Panc1 (cell line): ENCODE measurements around the gene TAAR6. TPM values are rescaled to one million over a fixed set of nuclear protein-coding genes. Genes with fewer than 3 reads are reported as not detected.

Source experiments
- ATAC-seq: fragments of 200-7000 bp; cut with Tn5 transposase; 2 replicates; pipeline ENCODE4 v1.9.1; 2020; ENCODE audit warnings: mild to moderate bottlenecking, moderate library complexity
- BruUV-seq: library from RNA; stranded (reverse); fragments of 400-500 nt; replicated peaks from 2 replicates; lab custom pipeline; 2021; lab: Mats Ljungman, UMichigan
- CTCF ChIA-PET: fragments of 300-600 bp; sonication (Branson Sonifier 250); formaldehyde crosslinking; loops from one replicate; lab custom pipeline; 2022; ENCODE audit warnings: antibody characterized with exemption; lab: Charles Lee
- POLR2A ChIA-PET: fragments of 300-600 bp; sonication (Branson Sonifier 250); formaldehyde crosslinking; loops from one replicate; lab custom pipeline; 2022; ENCODE audit warnings: antibody characterized with exemption; lab: Charles Lee
- DNase-seq: peaks from one replicate; pipeline ENCODE4 v3.0.0-alpha.2; 2010; ENCODE audit warnings: low read depth, low spot score
- H3K27ac ChIP-seq: 2 replicates; pipeline ENCODE4 v1.5.1; 2011; ENCODE audit warnings: mild to moderate bottlenecking, low read length, inconsistent platforms
- H3K27me3 ChIP-seq: fragments of 200-500 bp; sonication (Bioruptor generic); 2 replicates; pipeline ENCODE4 v1.6.0; 2014; ENCODE audit warnings: low read length, inconsistent platforms; ENCODE audit not compliant: control insufficient read depth, insufficient read depth
- H3K36me3 ChIP-seq: fragments of 200-500 bp; sonication (Bioruptor generic); 2 replicates; pipeline ENCODE4 v1.5.1; 2014; ENCODE audit warnings: inconsistent platforms, mild to moderate bottlenecking, low read length, moderate library complexity; ENCODE audit not compliant: control insufficient read depth, insufficient read depth
- H3K4me1 ChIP-seq: 2 replicates; pipeline ENCODE4 v1.5.1; 2011; ENCODE audit warnings: inconsistent platforms, mild to moderate bottlenecking, low read length, moderate library complexity; ENCODE audit not compliant: control insufficient read depth, insufficient read depth
- H3K4me3 ChIP-seq, 2 experiments: 2 replicates each; pipeline ENCODE4 v1.5.1; 2011 to 2012; ENCODE audit warnings: low read depth in 2 of 2, low read length in 2 of 2, mild to moderate bottlenecking in 2 of 2, inconsistent platforms in 1 of 2, moderate library complexity in 1 of 2
- H3K9me3 ChIP-seq: fragments of 200-500 bp; sonication (Bioruptor generic); 2 replicates; pipeline ENCODE4 v1.5.1; 2014; ENCODE audit warnings: low read depth, mild to moderate bottlenecking, inconsistent platforms, low read length, moderate library complexity; ENCODE audit not compliant: control insufficient read depth, insufficient read depth
- CTCF ChIP-seq: fragments of 450-650 bp; IDR thresholded peaks from 2 replicates; pipeline ENCODE4 v1.5.1; 2017; ENCODE audit warnings: mild to moderate bottlenecking
- POLR2AphosphoS5 ChIP-seq: IDR thresholded peaks from 2 replicates; pipeline ENCODE4 v1.6.1; 2012; ENCODE audit warnings: mild to moderate bottlenecking, low read depth, low read length, moderate library complexity
- REST ChIP-seq, 2 experiments: IDR thresholded peaks; 2 replicates each; pipeline ENCODE4 v1.6.1; 2011 to 2012; ENCODE audit warnings: low read depth in 2 of 2, control low read depth in 1 of 2, low read length in 1 of 2, mild to moderate bottlenecking in 1 of 2, moderate library complexity in 1 of 2; ENCODE audit not compliant: insufficient read depth in 1 of 2
- SIN3A ChIP-seq: IDR thresholded peaks from 2 replicates; pipeline ENCODE4 v1.6.1; 2012; ENCODE audit warnings: low read depth, mild to moderate bottlenecking, low read length, moderate library complexity, borderline replicate concordance; ENCODE audit not compliant: insufficient read depth
- TCF7L2 ChIP-seq: IDR thresholded peaks from 2 replicates; pipeline ENCODE4 v1.6.1; 2011; ENCODE audit warnings: mild to moderate bottlenecking, low read depth, low read length, inconsistent platforms
- in situ Hi-C: cut with HindIII; loops from 2 replicates; pipeline ENCODE4 v1.10.0; 2016; ENCODE audit warnings: low sequenced_read_pairs, low pct_unique_long_range_greater_than_20kb
- intact Hi-C: fragments of 100-400 bp; cut with micrococcal nuclease; formaldehyde crosslinking; loops from one replicate; pipeline ENCODE4 v1.10.0; 2022; ENCODE audit not compliant: unreplicated experiment
- total RNA-seq: library from RNA; stranded (reverse); gene quantifications from one replicate; pipeline ENCODE4 v1.2.1, GENCODE V29; 2021; ENCODE audit not compliant: unreplicated experiment

The TAAR6 gene
- total RNA-seq, 1 experiment from 2014 or later = not detected

GRCh38 chr6:132612449-132613108, 42.5 kb downstream of the TAAR6 start:
- no TSS peak for BruUV-seq
- no peak for TF ChIP-seq POLR2AphosphoS5
- no peak for TF ChIP-seq REST (IDR thresholded peaks at IDR 0.05; ENCODE audit: insufficient read depth in 1 of 2, low read depth in 2 of 2, low read length in 1 of 2)
- no peak for TF ChIP-seq TCF7L2
- no peak for TF ChIP-seq SIN3A
- TF ChIP-seq CTCF = no peak
- no peaks in the 10 kb centered on the region for H3K36me3 ChIP-seq
- DNase-seq (no peak), ATAC-seq (no peak)
- H3K27ac ChIP-seq = no peak overlapping the region
- H3K27me3 ChIP-seq = no peaks in the 10 kb centered on the region; the same call in 1 of the 2 replicates
- H3K4me1 ChIP-seq = no peaks in the 10 kb centered on the region
- CTCF ChIA-PET = no interaction called here
- POLR2A ChIA-PET = no interaction called here
- intact Hi-C loops (no loop called here), in situ Hi-C loops (no loop called here)
- H3K4me3 ChIP-seq = no peak overlapping the region
- H3K9me3 ChIP-seq = no peaks in the 10 kb centered on the region

GRCh38 chr6:132614554-132614953, 44.4 kb downstream of the TAAR6 start:
- Histone ChIP-seq H3K4me3 (peak overlapping the region; percentile 5 to 43; a peak in 3 of 4 replicates), H3K4me1 (no peaks in the 10 kb centered on the region), H3K27ac (no peak overlapping the region), H3K9me3 (no peaks in the 10 kb centered on the region), H3K27me3 (no peaks in the 10 kb centered on the region; the same call in 1 of the 2 replicates), H3K36me3 (no peaks in the 10 kb centered on the region)
- ChIA-PET POLR2A (no interaction called here), CTCF (no interaction called here)
- TF ChIP-seq CTCF (no peak), TCF7L2 (no peak), REST (IDR thresholded peaks at IDR 0.05; ENCODE audit: insufficient read depth in 1 of 2, low read depth in 2 of 2, low read length in 1 of 2) (no peak), POLR2AphosphoS5 (no peak), SIN3A (no peak)
- in situ Hi-C loops (no loop called here), intact Hi-C loops (no loop called here)
- no TSS peak for BruUV-seq
- DNase-seq (no peak), ATAC-seq (no peak)
